Measurements from ENCODE around the gene ABT1. TPM values are rescaled to one million over a fixed set of nuclear protein-coding genes. Genes with fewer than 3 reads are reported as not detected.

ABT1 gene
- total RNA-seq, 2 experiments from 2014 or later: 22.6 to 22.7 TPM

Other genes with a start within 250 kb of the ABT1 start
- 10 to 100 TPM; 59.5 to 64.8 TPM for gene BTN3A2, start 231.8 kb upstream of the ABT1 start, total RNA-seq
- 10 to 100 TPM; 22.3 to 25.8 TPM for gene BTN2A2, start 213.8 kb upstream of the ABT1 start, total RNA-seq
- 10 to 100 TPM; 36.5 to 39.0 TPM for gene BTN3A1, start 194.7 kb upstream of the ABT1 start, total RNA-seq
- gene BTN3A3, start 156.4 kb upstream of the ABT1 start, total RNA-seq: 10 to 100 TPM; 31.3 to 36.0 TPM
- gene BTN2A1, start 139.0 kb upstream of the ABT1 start, total RNA-seq: 10 to 100 TPM; 17.6 to 19.6 TPM
- gene BTN1A1, start 96.7 kb upstream of the ABT1 start, total RNA-seq: not detected
- 10 to 100 TPM; 93.2 to 96.0 TPM for gene HMGN4, start 58.6 kb upstream of the ABT1 start, total RNA-seq
- 10 to 100 TPM; 10.4 to 11.3 TPM for gene ZNF322, start 62.8 kb downstream of the ABT1 start, total RNA-seq

All from activated CD4-positive, alpha-beta memory T cell treated with anti-CD3 and anti-CD28 coated beads for 36 hours (primary cell).